ENCODE data around the gene PIP4P1. TPM values are rescaled to one million over a fixed set of nuclear protein-coding genes. Genes with fewer than 3 reads are reported as not detected.

Gene PIP4P1
- total and polyA plus RNA-seq, 10 of the 15 experiments (the other 5 are each of a cell fraction or from before 2014, with no cell fraction given), result 19.1 to 47.4 (median 39.7) TPM

- in situ Hi-C loops (cut with MboI) (loop anchor here (5.0 kb wide), 1 partner anchor 35 kb away; the partner anchor contains the start of gene OSGEP), intact Hi-C loops (cut with micrococcal nuclease; ENCODE audit: unreplicated experiment) (loop anchor here (5.0 kb wide), 1 partner anchor 115 kb away; no protein-coding TSS in a partner anchor)
- WGBS (ENCODE audit: insufficient coverage, insufficient replicate concordance, low lambda C conversion rate, missing lambda C conversion rate), result 80% methylated on average over 7 of the region's 7 CpGs
- ChIA-PET CTCF (interaction anchor here (0.7 to 2.0 kb wide), 9 partner anchors 8 to 191 kb away, joined by 3 to 13 read pairs (median 5); no protein-coding TSS in a partner anchor), SMC1A (ENCODE audit: uncharacterized antibody, unreplicated experiment) (interaction anchor here (0.6 to 1.1 kb wide), 3 partner anchors 72 to 191 kb away, joined by 3 to 5 read pairs (median 3); no protein-coding TSS in a partner anchor), RAD21 (ENCODE audit: unreplicated experiment) (interaction anchor here (0.8 to 1.4 kb wide), 2 partner anchors 75 to 90 kb away, joined by 3 to 5 read pairs; no protein-coding TSS in a partner anchor), POLR2A (interaction anchor here (0.6 to 1.7 kb wide), 4 partner anchors 36 to 199 kb away, joined by 3 to 5 read pairs (median 4); partner anchors contain the start of genes APEX1, OSGEP and PIP4P1)
- no peaks in the 10 kb centered on the region for H3K27me3 ChIP-seq (replicated peaks in 1 of 2; ENCODE audit: control insufficient read depth in 2 of 2, insufficient read depth in 2 of 2, low read length in 1 of 2)
- DNase-seq (ENCODE audit: low read depth, low spot score) (no peak), FAIRE-seq (no peak), ATAC-seq (no peak)
- H3K4me3 ChIP-seq, result no peak overlapping the region
- H3K4me2 ChIP-seq (ENCODE audit: control insufficient read depth, insufficient read depth), result no peak overlapping the region
- TF ChIP-seq, protein P1, sequence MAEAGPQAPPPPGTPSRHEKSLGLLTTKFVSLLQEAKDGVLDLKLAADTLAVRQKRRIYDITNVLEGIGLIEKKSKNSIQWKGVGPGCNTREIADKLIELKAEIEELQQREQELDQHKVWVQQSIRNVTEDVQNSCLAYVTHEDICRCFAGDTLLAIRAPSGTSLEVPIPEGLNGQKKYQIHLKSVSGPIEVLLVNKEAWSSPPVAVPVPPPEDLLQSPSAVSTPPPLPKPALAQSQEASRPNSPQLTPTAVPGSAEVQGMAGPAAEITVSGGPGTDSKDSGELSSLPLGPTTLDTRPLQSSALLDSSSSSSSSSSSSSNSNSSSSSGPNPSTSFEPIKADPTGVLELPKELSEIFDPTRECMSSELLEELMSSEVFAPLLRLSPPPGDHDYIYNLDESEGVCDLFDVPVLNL (IDR thresholded peaks at IDR 0.05; ENCODE audit: low read depth, low read length), result no peak
- TF ChIP-seq SMAD1 (IDR thresholded peaks at IDR 0.05; ENCODE audit: low read depth, partially characterized antibody) (no peak), TCF12 (IDR thresholded peaks at IDR 0.05; ENCODE audit: low read depth, low read length) (no peak), ETV6 (conservative IDR thresholded peaks at IDR 0.05 in 1 of 2, IDR thresholded peaks at IDR 0.05 in 1 of 2; ENCODE audit: borderline replicate concordance in 1 of 2, low read depth in 1 of 2) (no peak), JUND (IDR thresholded peaks at IDR 0.05; ENCODE audit: low read depth, low read length) (no peak), ZBED1 (IDR thresholded peaks at IDR 0.05; ENCODE audit: borderline replicate concordance) (no peak), MEF2B (IDR thresholded peaks at IDR 0.05; ENCODE audit: partially characterized antibody, poor library complexity, severe bottlenecking) (no peak)
- TF ChIP-seq, protein P2, sequence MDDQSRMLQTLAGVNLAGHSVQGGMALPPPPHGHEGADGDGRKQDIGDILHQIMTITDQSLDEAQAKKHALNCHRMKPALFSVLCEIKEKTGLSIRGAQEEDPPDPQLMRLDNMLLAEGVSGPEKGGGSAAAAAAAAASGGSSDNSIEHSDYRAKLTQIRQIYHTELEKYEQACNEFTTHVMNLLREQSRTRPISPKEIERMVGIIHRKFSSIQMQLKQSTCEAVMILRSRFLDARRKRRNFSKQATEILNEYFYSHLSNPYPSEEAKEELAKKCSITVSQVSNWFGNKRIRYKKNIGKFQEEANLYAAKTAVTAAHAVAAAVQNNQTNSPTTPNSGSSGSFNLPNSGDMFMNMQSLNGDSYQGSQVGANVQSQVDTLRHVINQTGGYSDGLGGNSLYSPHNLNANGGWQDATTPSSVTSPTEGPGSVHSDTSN (IDR thresholded peaks at IDR 0.05; ENCODE audit: insufficient replicate concordance, low read depth, low read length), result no peak
- H2AFZ ChIP-seq (ENCODE audit: control insufficient read depth, low read depth, low read length), result no peak overlapping the region
- no peak overlapping the region for H3K27ac ChIP-seq (ENCODE audit: control insufficient read depth, insufficient read depth)
- no peak overlapping the region for H3K9ac ChIP-seq (ENCODE audit: control insufficient read depth, insufficient read depth, low read length)
- no peaks in the 10 kb centered on the region for H3K9me3 ChIP-seq (replicated peaks; ENCODE audit: control insufficient read depth, insufficient read depth, low read length)
- H3K4me1 ChIP-seq (ENCODE audit: control insufficient read depth, insufficient read depth, low read length), result peaks cover 4% of the 10 kb centered on the region
- BruUV-seq (replicated peaks), result no TSS peak
- no peaks in the 10 kb centered on the region for H3K36me3 ChIP-seq (ENCODE audit: control insufficient read depth in 2 of 2, insufficient read depth in 2 of 2, low read length in 1 of 2)
- no peaks in the 10 kb centered on the region for H4K20me1 ChIP-seq (ENCODE audit: control insufficient read depth, insufficient read depth)
- H3K79me2 ChIP-seq (ENCODE audit: control insufficient read depth, insufficient read depth, low read length), result peaks cover 4% of the 10 kb centered on the region
Observed at GRCh38 chr14:20417250-20418186, 43.7 kb downstream of the PIP4P1 start.
